Right renal pelvis (tissue), 4 donors: ENCODE data around the gene C2CD2. TPM values are rescaled to one million over a fixed set of nuclear protein-coding genes. Genes with fewer than 3 reads are reported as not detected.
A peak's percentile ranks its signal among the peaks of the same experiment; 100 is the strongest.

Experiments used
- DNase-seq, 4 donors: peaks; one replicate each; pipeline ENCODE4 v3.0.0-alpha.2; 2013; ENCODE audit warnings: low read depth in 4 of 4, low spot score in 3 of 4, missing footprints in 1 of 4
- polyA plus RNA-seq, 4 donors: library from polyadenylated mRNA; unstranded; fragments of 120-200 nt; gene quantifications; one replicate each; pipeline ENCODE4 v1.2.1, GENCODE V29; 2013; ENCODE audit not compliant: insufficient read length in 4 of 4

The C2CD2 gene
- polyA plus RNA-seq, 4 donors, result 13.3 to 16.5 (median 14.0) TPM

DNA sequence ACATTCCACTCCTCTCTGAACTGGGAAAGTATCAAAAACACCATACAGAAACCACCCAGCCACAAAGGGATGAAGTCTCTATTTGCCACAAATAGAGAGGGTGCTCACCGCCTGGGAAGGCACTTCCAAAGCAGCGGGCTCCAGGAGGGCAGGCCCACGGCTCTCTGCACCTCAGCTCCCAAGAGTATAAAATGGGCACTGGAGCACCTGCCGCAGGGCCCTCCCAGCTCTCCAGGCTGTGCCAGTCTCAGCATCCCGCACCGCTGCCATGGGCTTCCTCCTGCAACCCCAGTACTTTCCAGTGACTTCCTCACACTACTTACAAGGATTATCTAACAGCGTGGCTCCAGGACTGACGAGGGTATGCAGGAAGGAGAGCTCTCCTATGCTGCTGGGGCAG, 14.4 kb downstream of the C2CD2 start:
- DNase-seq, result no peak

DNA sequence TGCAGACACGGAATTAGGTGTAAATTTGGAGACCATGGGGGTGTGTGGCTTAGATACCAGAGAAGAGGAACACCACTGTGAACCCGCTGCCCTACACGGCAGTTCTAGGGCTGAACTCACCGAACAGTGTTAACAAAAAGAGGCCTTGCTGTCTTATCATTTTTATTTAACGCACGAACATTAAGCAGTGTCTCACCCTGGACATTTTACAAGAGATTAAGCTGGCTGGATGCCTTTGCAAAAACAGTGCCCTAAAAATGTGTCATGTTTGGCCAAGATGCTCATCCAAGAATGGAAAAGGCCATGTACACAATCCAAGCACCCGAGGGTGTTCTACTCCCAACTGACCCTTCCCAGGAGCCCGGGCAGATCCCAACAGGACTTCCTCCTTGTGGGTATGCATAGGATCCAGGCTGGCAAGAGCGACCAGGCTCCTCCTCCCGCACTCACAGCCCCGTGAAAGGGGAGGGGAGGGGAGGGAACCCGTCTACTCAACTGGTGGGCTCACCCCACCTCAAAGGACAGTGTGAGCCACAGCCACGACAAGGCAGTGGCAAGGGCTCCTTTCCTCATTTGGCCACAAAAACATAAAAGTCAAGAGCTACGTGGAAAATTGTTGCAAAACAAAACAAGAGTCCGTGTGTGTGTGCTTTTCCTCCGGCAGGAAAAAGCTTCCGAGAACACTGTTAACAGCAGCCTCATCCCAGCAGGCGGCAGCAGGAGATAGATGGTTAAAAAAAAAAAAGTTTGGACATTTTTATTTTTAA, 20.3 kb downstream of the C2CD2 start:
- DNase-seq, result no peak

DNA sequence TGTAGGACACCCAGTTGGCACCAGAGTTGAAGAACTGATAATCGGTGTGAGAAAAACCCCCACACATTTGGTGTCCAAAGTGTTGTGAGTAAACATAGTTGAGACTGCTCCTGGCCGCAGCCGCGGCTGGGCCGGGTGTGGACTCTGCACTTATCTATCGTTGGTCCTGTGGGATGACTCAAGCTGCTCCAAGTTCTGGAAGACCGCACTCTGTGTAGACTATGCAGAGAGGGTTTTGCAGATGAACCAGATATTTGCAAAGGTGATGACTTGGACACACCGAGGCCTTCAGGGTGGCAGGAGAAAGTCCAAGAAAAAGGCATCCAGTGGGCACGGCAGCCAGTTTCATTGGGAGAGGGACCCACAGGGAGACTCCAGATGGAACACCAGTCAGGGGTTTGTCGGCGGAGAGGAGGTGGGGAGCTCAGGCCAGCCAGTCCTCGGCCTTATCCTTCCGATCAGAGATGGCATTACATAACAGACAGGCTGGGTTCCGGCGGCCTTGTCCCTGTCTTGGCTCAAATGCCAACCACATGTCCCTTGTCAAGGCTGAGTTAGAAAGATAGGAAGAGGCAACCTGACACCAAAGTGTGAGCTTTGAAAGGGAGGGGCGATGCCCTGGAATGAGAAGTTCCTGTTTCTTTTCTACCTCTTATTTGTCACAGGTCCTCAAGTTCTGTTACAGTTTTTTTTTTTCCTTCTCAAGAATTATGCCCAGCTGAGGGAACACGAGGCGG, 21.1 kb downstream of the C2CD2 start:
- DNase-seq, result no peak

DNA sequence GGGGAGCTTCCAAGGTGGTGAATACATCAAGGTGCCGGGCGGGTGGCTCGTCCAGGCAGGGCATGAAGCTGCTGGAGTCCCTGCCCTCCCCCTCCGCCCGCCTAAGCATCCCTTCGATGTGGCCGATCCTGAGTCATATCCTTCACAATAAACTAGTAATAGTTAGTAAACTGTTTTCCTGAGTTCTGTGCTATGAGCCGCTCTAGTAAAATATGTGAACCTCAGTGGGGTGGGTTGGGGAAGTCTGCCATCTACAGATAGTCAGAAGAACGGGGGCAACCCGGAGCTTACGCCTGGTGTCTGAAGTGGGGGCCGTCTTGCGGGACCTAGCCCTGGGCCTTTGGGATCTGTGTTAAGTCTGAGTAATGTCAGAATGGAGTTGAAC, 21.6 kb downstream of the C2CD2 start:
- DNase-seq, result no peak

DNA sequence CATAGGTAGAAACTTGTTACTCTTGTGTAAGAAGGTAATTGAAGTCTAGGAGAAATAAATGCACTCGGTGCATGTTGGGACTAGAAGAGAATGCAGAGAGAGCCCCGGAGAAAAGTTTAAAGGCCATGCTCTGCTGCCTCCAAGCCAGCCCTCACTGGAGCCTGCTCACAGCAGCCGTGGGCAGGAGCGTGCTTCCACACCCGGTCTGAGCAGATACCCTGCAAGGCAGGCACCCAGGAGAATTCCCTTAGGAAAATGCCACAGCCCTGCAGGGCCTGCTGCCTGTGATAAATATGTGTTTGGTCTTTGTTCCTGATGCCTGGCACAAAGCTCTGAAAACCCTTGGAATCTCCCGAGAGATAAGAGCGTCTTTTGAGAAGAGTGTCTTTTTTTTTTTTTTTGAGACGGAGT, 22.8 kb downstream of the C2CD2 start:
- DNase-seq, result peak in 1 of 4 donors; percentile 51

DNA sequence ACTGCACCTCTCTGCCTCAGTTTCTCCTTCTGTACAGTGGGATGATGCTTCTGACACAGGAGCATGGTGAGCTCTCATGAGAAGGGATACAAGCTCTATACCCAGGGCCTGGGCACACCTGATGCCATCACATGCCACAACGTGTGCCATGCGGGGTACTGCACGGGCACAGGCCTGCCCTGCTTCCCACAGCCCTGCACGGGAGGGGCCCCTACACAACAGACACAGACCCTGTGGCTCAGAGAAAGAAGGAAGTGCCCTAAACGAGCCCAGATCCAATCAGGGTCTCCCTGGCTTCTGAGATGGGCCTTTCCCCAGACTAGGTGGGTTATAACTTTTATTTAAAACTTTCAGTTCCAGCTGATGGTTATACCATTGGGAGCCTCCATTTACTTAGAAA, 24.6 kb downstream of the C2CD2 start:
- DNase-seq, result no peak

DNA sequence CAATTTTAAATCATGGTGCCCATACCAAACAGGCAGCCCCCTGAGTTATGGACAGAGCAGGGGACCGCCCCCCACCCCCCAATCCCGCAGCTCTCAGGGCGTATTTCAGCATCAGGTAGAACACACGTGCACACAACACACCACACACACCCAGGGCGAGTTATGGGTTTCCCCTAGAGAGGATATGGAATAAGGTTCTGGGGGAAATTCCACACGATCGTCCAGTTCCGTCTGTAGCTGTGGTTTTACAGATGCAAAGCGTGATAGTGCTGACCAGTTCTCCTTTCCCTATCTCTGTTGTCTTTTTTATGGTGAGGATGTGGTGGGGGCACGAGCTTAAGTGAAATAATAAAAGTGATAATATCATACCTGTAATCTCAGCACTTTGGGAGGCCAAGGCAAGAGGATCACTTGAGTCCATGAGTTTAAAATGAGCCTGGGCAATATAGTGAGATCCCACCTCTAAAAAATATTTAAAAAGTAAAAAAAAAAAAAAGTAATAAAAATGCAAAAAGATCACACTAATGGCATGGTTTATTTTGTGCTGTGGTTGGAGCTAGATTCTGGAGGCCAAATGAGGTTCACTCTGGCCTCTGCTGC, 25.1 kb downstream of the C2CD2 start:
- no peak for DNase-seq

DNA sequence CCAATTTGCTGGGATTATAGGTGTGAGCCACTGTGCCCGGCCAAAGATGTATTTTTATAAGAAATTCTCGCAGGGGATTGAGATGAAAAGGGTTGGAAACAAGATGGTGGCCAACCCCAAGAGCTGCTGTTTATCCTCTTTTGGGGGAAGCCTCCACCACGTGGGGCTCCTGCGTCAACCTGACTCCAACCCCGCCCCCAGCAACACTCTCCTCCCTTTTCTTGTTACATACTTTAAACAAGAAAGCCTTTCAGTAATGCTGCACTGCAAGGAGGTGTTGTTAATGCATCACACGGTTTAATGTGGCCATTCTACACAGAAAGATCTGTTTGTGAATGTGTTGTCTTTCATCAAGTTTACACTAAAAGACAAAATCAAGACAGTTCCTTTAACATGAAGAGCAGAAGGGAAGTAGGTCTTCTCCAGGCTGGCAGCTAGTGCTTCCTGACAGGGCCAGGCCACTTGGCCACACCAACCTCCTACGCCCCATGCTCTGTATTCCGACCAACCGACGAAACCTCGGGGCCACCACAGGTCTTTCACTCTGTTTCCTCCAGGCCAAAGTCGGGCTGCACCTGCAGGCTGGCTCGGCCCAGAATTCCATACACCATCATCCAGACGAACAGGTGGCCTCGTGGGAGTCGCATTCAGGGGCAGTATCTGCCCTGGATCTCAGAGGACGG, 25.9 kb downstream of the C2CD2 start:
- DNase-seq, result no peak

DNA sequence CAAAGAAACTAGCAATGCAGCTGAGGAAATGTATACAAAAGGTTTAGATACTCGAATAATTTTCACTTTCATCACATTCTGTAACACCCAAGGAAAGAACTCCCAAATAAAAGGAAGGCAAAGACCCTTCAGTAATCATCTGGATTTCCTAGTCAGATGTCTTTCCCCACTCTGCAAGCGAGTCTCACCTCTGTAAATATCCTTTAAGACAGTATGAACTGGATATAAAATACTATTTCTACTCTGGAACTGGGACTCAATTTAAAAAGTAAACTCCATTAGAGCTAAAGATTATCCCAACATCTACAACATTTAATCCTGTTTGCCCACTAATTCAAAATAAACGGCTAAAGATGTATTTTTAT, 27.0 kb downstream of the C2CD2 start:
- DNase-seq, result no peak

DNA sequence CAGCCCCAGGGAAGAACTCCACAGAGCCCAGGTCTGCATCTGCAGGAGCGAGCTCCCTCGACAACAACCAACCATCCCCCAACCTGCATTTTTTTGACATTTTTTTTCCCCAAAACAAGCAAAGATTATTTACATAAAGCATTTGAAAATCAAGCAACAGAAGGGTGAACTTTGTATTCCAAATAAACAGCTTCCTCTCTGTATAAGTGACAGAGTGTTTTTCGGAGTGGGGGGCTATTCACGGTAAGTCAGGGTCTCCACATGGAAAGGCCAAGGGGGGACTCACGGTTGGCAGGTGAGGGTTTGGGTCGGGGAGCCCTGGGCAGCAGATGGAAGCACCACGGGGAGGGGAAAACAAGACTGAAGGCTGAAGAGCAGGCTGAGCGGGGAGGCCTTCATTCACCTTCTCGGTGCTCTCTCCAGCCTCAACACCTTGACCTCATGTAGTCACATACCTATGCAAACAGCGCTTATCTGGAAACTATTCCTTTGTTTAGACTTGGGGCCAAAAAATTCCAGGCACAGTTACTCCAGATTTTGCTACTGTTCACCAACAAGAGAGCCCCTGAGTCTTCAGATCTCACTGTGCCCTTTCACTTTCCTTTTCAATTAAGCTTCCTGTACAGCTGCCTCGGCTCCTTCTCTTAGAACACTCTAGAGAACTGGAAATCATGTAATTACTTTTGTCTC, 27.6 kb downstream of the C2CD2 start:
- peak in 2 of 4 donors; percentile 22 to 38 for DNase-seq

DNA sequence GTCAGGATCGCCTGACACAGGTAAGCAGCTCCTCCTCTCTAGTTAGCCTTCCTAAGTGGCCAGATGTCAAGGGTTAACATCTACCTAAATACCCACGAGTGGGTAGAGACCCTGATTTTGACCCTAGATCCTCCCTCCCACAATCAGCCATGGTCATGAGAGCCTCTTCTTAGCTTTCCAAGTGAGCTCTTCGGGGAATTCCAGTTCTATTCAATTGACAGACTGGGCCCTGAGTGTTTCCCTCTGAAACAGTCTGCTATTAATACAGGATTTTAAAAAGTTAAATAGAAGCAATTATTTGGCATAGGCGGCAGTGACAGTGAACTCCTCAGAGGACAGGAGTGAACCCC, 28.1 kb downstream of the C2CD2 start:
- no peak for DNase-seq

DNA sequence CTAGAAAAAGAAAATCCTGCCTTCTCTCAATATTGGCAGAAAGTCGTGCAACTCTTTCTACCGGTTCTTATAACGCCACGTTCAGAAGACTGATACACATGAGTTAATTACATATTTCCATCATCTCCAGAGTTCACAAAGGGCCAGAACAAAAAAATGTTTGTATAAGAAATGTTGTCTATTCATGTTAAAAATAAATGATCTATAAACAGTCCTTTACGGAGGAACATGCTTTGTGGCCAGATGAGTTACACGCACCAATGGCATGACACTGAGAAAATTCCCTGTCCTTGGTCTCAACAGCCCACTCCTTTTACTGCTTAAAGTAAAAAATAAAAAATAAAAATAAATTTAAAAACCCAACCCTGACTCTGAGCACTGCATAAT, 29.5 kb downstream of the C2CD2 start:
- no peak for DNase-seq

DNA sequence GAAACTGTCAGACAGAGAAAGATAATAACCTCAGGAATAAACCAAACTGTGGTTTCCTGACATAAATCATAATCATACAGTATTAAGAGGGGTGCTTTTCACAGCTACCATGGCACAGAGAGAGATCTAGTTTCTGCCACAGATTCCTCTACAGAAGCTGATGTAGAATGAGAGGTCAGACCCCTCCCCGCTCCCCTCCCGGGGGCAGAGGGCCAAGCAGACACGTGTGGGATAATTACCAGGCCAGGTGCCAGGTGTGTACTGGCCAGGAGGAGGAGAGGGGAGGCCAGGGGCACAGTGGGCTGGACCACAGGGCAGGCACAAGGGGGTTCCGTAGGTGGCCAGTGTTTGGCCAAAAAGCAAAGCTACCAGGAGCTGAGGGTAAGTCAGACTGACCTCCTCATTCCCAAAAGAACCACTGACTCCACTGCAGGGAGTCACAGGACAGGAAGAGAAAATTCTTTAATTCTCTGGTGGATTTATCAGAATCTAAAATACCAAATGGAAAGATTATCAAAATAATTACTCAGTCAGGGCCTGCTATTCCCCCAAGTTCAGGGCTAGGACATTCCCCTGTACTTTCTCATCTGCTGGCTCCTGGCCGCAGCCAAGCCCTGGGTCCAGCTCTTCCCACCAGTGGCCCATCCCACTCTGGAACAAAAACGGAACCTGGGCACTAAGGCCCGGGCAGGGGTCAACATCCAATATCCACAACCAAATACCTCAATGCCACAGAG, 30.0 kb downstream of the C2CD2 start:
- no peak for DNase-seq

DNA sequence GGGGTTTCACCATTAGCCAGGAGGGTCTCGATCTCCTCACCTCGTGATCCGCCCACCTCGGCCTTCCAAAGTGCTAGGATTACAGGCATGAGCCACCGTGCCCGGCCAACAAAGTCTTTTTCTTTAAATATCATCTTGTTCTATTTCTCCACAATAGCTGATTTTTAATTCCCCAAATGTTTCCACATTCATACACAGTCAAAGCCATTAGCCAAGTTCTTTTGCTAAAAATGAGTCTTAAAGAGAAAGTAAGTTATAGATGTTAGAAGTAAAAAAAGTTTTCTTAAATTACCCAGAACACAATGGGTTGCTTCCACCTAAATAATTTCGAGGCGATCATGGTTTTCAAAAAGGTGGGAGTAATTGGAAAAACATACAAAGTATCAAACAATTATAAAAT, 30.6 kb downstream of the C2CD2 start:
- DNase-seq, result no peak

DNA sequence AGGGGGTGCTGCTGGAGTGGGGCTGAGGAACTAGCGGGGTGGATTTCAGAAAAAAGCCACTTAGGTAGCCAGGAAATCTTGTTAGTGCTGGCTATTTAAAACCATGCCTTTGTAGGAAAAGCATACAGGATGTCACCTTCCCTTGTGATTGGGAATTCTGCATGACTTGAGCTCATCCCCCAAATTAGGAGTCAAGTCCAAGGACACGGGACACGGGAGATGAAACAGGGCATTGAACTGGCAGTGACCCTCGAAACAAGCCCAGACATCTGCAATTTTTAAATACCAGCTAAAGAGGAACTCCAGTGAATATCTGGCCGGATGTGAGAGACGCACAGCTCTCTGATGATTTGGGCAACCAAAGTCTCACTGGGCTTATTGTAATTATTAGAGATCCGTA, 32.8 kb downstream of the C2CD2 start:
- no peak for DNase-seq

DNA sequence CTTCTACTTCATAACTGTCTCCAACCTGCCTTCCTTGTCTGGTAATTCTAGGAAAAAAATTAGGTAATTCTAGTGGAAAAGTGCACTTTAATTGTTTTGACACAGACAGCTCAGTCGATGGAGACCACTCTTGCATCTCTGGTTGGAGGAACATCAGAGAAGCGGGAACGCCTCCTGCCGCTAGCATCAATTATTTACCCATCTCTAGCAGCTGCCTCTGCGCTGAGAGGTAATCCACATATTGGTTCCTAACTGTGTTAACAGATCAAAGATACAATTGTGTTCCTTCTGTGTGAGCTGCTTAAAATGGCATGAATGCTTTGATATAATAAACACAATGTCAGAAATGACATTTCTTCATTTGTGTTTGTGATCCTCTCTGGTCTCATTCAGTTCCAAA, 33.3 kb downstream of the C2CD2 start:
- DNase-seq, result no peak

DNA sequence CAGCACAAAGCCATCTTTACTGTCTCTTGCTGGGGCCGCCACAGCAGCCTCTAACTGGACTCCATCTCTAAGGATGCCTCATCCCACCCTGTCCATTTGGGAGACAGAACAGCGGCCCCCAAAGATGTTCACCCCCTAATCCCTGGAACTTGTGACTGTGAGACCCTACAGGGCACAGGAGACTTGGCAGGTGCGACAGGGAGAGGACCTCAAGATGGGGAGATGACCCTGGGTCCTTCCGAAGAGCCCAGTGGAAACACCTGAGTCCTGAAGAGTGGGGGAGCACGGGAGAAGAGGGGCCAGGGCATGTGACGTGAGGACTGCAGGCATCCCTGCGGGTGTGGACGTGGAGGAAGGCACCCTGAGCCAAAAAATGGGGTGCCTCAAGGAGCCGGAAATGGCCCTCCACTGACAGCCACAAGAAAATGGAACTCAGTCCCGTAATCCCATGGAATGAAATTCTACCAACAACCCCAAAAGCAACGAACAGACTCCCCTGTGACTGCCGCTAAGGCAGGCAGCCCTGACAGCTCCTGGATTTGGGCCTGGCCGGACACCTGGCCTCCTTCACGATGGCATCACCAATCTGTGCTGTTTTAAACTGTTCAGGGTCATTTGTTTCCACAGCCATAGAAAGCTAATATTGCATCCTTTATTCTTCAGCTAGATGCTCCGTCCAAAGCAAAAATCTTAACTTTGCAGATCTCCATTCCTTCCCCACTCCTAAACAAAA, 34.0 kb downstream of the C2CD2 start:
- DNase-seq, result no peak

DNA sequence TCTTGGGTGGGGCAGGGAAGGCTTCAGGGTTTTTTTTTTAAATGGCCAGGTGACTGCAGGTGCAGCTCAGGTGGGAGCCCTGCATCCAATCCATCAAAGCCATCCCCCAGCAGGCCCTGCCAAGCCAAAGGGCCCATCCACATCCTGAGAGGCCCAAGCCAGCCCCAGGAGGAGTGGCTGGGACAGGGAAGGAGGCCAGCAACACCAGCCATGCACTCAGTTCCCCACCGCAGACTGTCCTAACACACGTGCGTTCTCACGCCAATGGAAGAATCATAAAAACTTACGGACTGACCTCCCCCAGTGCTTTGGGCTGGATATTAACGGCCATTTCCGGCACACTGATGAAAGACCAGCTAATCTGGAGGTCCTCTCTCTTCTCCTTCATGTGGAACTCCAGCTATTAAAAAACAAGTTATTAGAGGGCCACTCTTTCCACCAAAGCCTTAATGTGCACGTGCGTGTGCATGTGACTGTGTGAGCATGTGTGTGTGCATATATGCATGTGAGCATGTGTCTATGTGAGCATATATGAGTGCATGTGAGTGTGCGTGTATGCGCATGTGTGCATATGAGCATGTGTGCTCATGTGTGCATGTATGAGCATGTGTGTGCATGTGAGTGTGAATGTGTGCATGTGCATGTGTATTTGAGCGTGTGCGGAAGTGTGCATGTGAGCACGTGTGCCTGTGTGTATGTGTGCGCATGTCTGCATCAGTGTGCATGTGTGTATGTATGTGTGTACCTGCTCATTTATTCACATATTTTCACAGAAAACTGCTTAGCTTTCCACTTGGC, 35.1 kb downstream of the C2CD2 start:
- no peak for DNase-seq

DNA sequence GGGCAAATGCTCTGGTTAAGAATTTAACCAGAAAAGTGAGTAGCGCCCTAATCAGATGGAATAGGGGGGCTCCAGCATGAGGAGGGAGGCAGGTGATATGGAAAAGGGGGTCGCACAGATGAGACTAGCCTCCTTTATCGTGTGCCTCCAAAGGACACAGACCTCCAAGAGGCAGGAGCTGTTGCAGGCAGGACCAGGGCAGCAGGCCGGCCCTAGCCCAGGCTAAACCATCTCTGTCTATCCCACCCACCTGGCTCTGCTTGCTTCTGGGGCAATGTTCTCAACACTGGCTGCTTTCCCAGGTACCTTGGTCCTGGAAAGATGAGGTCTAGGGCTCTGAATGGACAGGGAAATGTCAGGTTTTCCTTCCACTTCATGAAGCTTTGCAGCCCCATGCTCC, 36.3 kb downstream of the C2CD2 start:
- no peak for DNase-seq
